Forelimb muscle (tissue), 1 donor: Measurements from ENCODE around the gene CARM1. TPM values are rescaled to one million over a fixed set of nuclear protein-coding genes. Genes with fewer than 3 reads are reported as not detected.
"Not testable (repeated sequence)": the region's sequence is repeated elsewhere in the genome, so short reads cannot be mapped to it uniquely, and the experiment has no call there.

Source experiments
- DNase-seq: peaks from one replicate; pipeline ENCODE4 v3.0.0-alpha.2; 2013; ENCODE audit warnings: low read depth
- polyA plus RNA-seq: library from polyadenylated mRNA; unstranded; fragments of 120-200 nt; gene quantifications from one replicate; pipeline ENCODE4 v1.2.1, GENCODE V29; 2013; ENCODE audit not compliant: insufficient read length

Gene CARM1
- polyA plus RNA-seq, result 65.0 TPM

- peak; percentile 92 for DNase-seq
Observed at GRCh38 chr19:10870955-10871603, at the start of gene CARM1. CARM1 (plus strand) TSS chr19:10871553; CDS start chr19:10871703, 150 bp downstream.

- no peak for DNase-seq
Observed at GRCh38 chr19:10823690-10824089, 47.7 kb upstream of the CARM1 start.

GRCh38 chr19:10826231-10826630 lies 45.1 kb upstream of the CARM1 start:
- no peak for DNase-seq

- no peak for DNase-seq
Observed at GRCh38 chr19:10826846-10827245, 44.5 kb upstream of the CARM1 start.

- DNase-seq, result no peak
Observed at GRCh38 chr19:10828981-10829821, 42.2 kb upstream of the CARM1 start.

GRCh38 chr19:10829967-10830366 lies 41.4 kb upstream of the CARM1 start:
- DNase-seq, result no peak

- DNase-seq, result no peak
Observed at GRCh38 chr19:10830370-10830769, 41.0 kb upstream of the CARM1 start.

GRCh38 chr19:10830931-10831779 lies 40.2 kb upstream of the CARM1 start:
- no peak for DNase-seq

- no peak for DNase-seq
Observed at GRCh38 chr19:10831987-10832938, 39.1 kb upstream of the CARM1 start.

- no peak for DNase-seq
Observed at GRCh38 chr19:10832939-10833296, 38.4 kb upstream of the CARM1 start.

- no peak for DNase-seq
Observed at GRCh38 chr19:10835089-10835753, 36.1 kb upstream of the CARM1 start.

GRCh38 chr19:10835754-10836478 lies 35.4 kb upstream of the CARM1 start, which contains the start of gene TMED1:
TMED1 (minus strand) TSS chr19:10836212; CDS start chr19:10836191, 21 bp downstream.
- peak; percentile 90 for DNase-seq

GRCh38 chr19:10836479-10837330 lies 34.6 kb upstream of the CARM1 start:
- no peak for DNase-seq

- not testable (repeated sequence) for DNase-seq
Observed at GRCh38 chr19:10837649-10838048, 33.7 kb upstream of the CARM1 start.

- DNase-seq, result no peak
Observed at GRCh38 chr19:10838377-10838776, 33.0 kb upstream of the CARM1 start.

GRCh38 chr19:10839114-10840050 lies 32.0 kb upstream of the CARM1 start:
- DNase-seq, result no peak

GRCh38 chr19:10842788-10843187 lies 28.6 kb upstream of the CARM1 start:
- DNase-seq, result no peak
